OCI-LY1 (cell line): ENCODE results near the gene CC2D1B.

ENCODE experiments used
- CTCF ChIP-seq: fragments of 200-600 bp; sonication (generic), shearing (Covaris generic); IDR thresholded peaks from 2 replicates; pipeline ENCODE4 v1.5.1; 2017; ENCODE audit warnings: mild to moderate bottlenecking, antibody characterized with exemption, low read length, moderate library complexity, mixed read lengths
- EZH2 ChIP-seq: fragments of 200-600 bp; sonication (generic), shearing (Covaris generic); IDR thresholded peaks from 2 replicates; pipeline ENCODE4 v1.8.0; 2017; ENCODE audit warnings: borderline replicate concordance, mixed run types, mild to moderate bottlenecking, antibody characterized with exemption, low read length, moderate library complexity, mixed read lengths

- TF ChIP-seq CTCF = no peak
- no peak for TF ChIP-seq EZH2
These were observed 8.6 kb downstream of the CC2D1B start for GRCh38 chr1:52357397-52357796.
